Stimulated activated CD8-positive, alpha-beta memory T cell treated with anti-CD3 and anti-CD28 coated beads, Interleukin-4, amount 100 ng/mL, for 1 hour (primary cell): Measurements from ENCODE around the gene PRDX5.

Source experiments
- DNase-seq, 2 donors: peaks; one replicate each; pipeline ENCODE4 v3.0.0-alpha.2; 2020; ENCODE audit warnings: low read depth in 2 of 2, low spot score in 1 of 2

The PRDX5 gene

GRCh38 chr11:64361659-64362058 is 43.7 kb downstream of the PRDX5 start:
- DNase-seq = no peak

GRCh38 chr11:64362339-64362738 is 44.4 kb downstream of the PRDX5 start:
- no peak for DNase-seq

- no peak for DNase-seq
These were observed 46.5 kb downstream of the PRDX5 start for GRCh38 chr11:64364435-64364834.

GRCh38 chr11:64364911-64365310 is 47.0 kb downstream of the PRDX5 start:
- no peak for DNase-seq

GRCh38 chr11:64366751-64367150 is 48.8 kb downstream of the PRDX5 start:
- no peak for DNase-seq

GRCh38 chr11:64367931-64368672 is 50.2 kb downstream of the PRDX5 start:
- no peak for DNase-seq

GRCh38 chr11:64368673-64369074 is 50.8 kb downstream of the PRDX5 start:
- no peak for DNase-seq

- DNase-seq = no peak
These were observed 51.8 kb downstream of the PRDX5 start for GRCh38 chr11:64369440-64370421.

GRCh38 chr11:64371201-64371600 is 53.3 kb downstream of the PRDX5 start:
- no peak for DNase-seq
